Renal cortex interstitium (tissue), 11 donors: ENCODE results near the gene FADS2. TPM values are rescaled to one million over a fixed set of nuclear protein-coding genes. Genes with fewer than 3 reads are reported as not detected.

ENCODE experiments used
- DNase-seq, 11 donors: peaks; one replicate each; pipeline ENCODE4 v3.0.0-alpha.2; 2013; ENCODE audit warnings: low read depth in 9 of 11, low spot score in 4 of 11; ENCODE audit errors: extremely low read depth in 1 of 11
- polyA plus RNA-seq, 3 donors: library from polyadenylated mRNA; unstranded; fragments of 120-200 nt; gene quantifications; one replicate each; pipeline ENCODE4 v1.2.1, GENCODE V29; 2013; ENCODE audit not compliant: insufficient read length in 3 of 3

The FADS2 gene
- polyA plus RNA-seq, 3 donors: 95.4 to 118 (median 113) TPM

GRCh38 chr11:61792310-61793082, 35.6 kb upstream of the FADS2 start, which contains the start of the genes FEN1 and TMEM258:
Gene FEN1, plus strand, starts transcription at chr11:61792911. Its CDS starts 2,451 bp downstream, at chr11:61795362.
Gene TMEM258, minus strand, starts transcription at chr11:61792599. Its CDS starts 41 bp downstream, at chr11:61792558.
- peak in 10 of 11 donors; percentile 84 to 93 (median 90) for DNase-seq

GRCh38 chr11:61793083-61793828, 34.8 kb upstream of the FADS2 start:
- no peak for DNase-seq

GRCh38 chr11:61793829-61794204, 34.3 kb upstream of the FADS2 start:
- DNase-seq: no peak

GRCh38 chr11:61794579-61794978, 33.5 kb upstream of the FADS2 start:
- DNase-seq: no peak

DNA sequence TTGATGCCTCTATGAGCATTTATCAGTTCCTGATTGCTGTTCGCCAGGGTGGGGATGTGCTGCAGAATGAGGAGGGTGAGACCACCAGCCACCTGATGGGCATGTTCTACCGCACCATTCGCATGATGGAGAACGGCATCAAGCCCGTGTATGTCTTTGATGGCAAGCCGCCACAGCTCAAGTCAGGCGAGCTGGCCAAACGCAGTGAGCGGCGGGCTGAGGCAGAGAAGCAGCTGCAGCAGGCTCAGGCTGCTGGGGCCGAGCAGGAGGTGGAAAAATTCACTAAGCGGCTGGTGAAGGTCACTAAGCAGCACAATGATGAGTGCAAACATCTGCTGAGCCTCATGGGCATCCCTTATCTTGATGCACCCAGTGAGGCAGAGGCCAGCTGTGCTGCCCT, 32.6 kb upstream of the FADS2 start:
- DNase-seq: no peak

- DNase-seq: no peak
Observed at GRCh38 chr11:61795876-61796526, 32.1 kb upstream of the FADS2 start.

DNA sequence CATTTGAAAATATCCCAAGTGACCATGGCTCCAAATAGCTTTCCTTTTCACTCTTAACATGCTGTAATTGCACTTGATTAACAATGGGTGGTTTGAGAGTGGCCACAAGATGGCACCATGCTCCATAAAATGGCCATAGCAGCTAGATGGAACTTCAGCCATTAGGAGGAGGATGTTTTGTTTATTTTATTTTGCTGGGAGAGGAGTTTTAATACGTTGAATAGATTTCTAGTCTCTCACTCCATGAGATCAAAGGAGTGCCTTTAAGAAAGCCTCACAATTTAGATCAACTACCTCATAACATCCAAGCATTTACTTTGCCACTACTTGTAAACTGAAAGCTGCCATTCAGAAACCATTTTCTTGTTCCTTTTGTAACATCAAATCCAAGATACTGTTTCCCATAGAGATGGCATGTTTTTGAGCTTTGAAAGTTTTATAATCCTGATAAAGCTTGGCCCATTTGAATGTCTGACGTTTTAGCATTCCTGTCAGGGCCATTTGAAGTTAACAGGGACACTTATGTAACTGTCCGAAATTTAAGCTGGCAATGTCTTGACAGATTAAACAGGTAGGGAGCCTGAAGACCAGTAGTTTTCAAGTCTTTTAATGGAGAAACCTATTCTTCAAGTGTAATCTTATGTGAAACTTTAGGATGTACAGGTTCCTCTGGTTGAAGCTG, 30.7 kb upstream of the FADS2 start:
- DNase-seq: peak in 7 of 11 donors; percentile 62 to 87 (median 81)

DNA sequence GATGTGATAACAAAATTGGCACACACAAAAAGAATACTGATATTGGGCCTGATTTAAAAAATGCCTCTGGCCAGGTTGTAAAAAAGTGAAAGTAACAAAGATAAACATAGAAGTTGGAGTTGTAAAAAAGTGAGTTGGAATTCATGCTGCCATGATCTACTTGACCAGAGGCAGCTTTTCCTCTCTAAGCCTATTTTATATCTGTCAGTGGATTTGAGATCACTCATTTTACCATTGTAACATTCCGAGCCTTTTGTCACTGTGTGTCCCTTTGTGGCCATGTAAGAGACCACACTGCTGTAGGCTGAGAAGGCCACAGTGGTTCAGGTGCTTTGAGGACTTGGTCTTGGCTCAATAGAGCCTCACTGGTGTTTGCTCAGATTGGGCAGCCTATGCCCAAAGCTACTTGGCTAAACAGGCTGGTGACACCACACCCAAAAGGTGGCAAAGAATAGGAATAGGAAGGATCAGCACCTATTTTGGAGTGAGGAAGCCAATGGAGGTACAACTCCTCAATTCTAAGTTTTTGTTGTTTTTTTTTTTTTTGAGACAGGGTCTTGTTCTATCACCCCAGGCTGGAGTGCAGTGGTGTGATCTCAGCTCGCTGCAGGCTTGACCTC, 28.3 kb upstream of the FADS2 start:
- no peak for DNase-seq

- no peak for DNase-seq
Observed at GRCh38 chr11:61800331-61801281, 27.5 kb upstream of the FADS2 start.

DNA sequence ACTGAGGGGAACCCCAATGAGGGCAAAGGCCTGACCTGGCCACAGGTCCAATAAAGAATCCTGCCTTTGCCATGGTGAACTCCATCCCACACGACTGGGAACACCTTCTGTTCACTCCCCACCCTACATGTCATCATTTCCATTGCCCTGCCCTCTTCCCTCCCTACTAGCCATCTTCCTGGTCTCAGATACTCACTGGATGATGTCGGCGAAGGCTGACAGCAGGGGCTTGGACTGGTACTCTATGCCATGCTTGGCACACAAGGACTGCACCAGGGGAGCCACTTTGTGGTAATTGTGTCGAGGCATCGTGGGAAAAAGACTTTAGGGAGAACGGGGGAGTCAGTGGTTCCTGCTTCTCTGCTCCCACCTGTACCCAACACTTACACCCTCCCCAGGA, 25.5 kb upstream of the FADS2 start:
- no peak for DNase-seq

DNA sequence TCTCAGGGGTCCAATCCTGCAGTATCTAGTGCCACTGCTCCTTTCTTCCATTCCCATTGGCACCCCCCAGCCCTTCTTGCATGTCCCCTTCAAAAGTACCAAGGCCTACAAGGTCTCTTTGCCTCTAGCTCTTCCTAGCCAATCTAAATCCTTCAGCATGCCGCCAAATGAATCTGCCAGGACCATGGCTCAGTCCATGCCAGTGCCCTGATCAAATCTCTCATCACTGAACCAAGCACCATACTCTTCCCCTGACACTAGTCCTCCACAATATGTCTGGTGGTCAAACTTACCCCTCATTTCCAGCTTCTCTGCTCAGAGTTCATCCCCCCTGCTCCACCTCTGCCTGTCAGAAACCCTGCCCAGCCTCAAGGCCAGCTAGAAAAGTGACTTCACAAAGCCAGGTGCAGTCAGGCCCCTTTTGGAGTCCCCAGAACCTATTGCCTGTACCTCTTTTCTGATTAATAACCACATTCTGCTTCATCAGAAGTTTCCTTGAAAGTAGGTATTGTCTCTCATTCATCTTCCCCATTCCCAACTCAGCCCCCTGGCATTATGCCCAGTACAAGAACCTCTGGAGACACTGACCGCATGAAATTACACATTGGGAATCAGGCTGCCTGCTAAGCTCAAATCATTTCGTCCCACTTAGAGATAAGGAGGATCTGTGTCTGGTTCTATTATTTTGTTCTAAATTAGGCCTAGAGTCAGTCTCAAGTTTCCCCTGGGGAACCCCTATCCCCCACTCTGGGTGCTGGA, 24.0 kb upstream of the FADS2 start:
- DNase-seq: no peak

DNA sequence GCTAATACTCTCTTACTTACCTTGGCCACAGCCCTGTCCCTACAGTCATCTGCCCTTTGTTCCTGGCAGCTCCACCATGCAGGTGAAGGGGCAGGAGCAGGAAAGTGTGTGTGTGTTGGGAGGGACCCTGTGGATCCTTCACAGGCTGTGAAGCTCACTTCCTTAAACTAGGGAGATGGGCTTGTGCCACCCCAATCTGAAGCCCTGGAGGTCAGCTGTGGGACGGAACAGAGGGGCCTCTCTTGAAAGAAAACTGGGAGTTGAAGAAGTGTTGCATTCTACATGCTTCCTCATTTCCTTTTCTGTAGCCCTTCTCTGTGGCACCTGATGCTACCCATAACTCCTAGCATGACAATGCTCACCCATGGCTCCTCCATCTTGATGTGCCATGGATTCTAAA, 23.0 kb upstream of the FADS2 start:
- no peak for DNase-seq

DNA sequence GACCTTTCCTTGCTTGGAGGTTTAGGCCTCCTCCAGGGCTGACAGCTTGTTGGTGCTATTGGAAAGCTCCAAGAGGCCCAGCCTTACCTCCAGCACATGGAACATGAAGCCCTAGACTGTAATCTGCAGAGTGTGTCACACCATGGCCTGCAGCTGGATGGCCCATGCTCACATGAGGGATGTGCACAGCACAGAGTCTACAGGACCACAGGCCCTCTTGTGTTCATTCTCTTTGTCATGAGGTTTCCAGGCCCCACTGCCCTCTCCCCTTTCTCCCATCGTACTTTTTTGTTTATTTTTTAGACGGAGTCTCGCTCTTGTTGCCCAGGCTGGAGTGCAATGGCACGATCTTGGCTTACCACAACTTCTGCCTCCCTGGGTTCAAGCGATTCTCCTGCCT, 21.3 kb upstream of the FADS2 start:
- DNase-seq: no peak

GRCh38 chr11:61810671-61811175, 17.4 kb upstream of the FADS2 start:
- DNase-seq: no peak

- DNase-seq: no peak
Observed at GRCh38 chr11:61811831-61812230, 16.3 kb upstream of the FADS2 start.

DNA sequence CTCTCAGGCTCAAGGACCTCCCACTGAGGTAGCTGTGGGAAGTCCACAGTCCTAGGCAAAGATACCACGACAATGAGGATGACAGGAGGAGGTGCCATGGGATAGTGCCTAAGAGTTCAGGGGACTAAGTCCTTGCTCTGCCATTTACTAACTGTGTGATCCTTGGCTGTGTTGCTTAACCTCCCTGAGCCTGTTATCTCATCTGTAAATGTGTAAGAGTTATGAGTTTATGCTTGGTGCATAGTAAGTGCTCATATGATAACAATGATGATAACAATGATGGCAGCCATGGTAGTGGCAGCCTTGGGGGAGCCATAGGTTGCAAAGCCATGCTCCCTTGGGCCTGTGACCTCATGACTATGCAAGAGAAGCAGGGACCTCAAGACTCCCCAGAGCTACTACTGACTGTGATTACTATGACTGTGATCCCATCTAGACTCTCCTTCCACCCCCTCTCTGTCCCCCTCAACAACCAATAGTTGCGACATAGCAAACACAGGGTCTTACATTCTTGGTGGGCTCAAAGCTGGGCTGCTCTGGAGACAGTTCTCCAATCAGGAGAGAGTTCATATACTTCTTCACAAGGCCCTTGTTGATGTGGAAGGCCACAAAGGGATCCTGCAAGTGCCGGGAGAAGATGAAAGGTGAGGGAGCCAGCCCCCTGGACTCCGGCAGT, 15.2 kb upstream of the FADS2 start:
- no peak for DNase-seq
